ENCODE data around the gene FXYD3. TPM values are rescaled to one million over a fixed set of nuclear protein-coding genes. Genes with fewer than 3 reads are reported as not detected.

The FXYD3 gene
- total RNA-seq, 3 donors from 2014 or later: 1,086 to 3,973 (median 3,185) TPM

- no peak for ATAC-seq
- Histone ChIP-seq H3K9me3 (no peaks in the 10 kb centered on the region), H3K4me3 (no peak overlapping the region), H3K4me1 (ENCODE audit: low read depth) (peaks cover 3% of the 10 kb centered on the region), H3K36me3 (ENCODE audit: low read depth) (no peaks in the 10 kb centered on the region)
- DNase-seq: no peak
- intact Hi-C loops (cut with DNase I, micrococcal nuclease): no loop called here
- TF ChIP-seq CTCF (IDR thresholded peaks at IDR 0.05): no peak
These were observed 29.2 kb upstream of the FXYD3 start for GRCh38 chr19:35086455-35086854.

- DNase-seq: no peak
- H3K9me3 ChIP-seq: no peaks in the 10 kb centered on the region
- intact Hi-C loops (cut with DNase I, micrococcal nuclease): no loop called here
- no peaks in the 10 kb centered on the region for H3K36me3 ChIP-seq (ENCODE audit: low read depth)
- H3K4me1 ChIP-seq (ENCODE audit: low read depth): peaks cover 3% of the 10 kb centered on the region
- no peak for ATAC-seq
- TF ChIP-seq CTCF (IDR thresholded peaks at IDR 0.05): no peak
- H3K4me3 ChIP-seq: no peak overlapping the region
These were observed 28.2 kb upstream of the FXYD3 start for GRCh38 chr19:35087393-35087792.

- Histone ChIP-seq H3K4me3 (no peak overlapping the region), H3K4me1 (ENCODE audit: low read depth) (peaks cover 3% of the 10 kb centered on the region), H3K36me3 (ENCODE audit: low read depth) (no peaks in the 10 kb centered on the region), H3K9me3 (no peaks in the 10 kb centered on the region)
- TF ChIP-seq CTCF (IDR thresholded peaks at IDR 0.05): no peak
- intact Hi-C loops (cut with DNase I, micrococcal nuclease): no loop called here
- ATAC-seq: peak; percentile 30
- no peak for DNase-seq
These were observed 27.3 kb upstream of the FXYD3 start for GRCh38 chr19:35088131-35088913.

- Histone ChIP-seq H3K4me1 (ENCODE audit: low read depth) (peaks cover 3% of the 10 kb centered on the region), H3K36me3 (ENCODE audit: low read depth) (no peaks in the 10 kb centered on the region), H3K4me3 (no peak overlapping the region), H3K9me3 (no peaks in the 10 kb centered on the region)
- no peak for TF ChIP-seq CTCF (IDR thresholded peaks at IDR 0.05)
- DNase-seq (no peak), ATAC-seq (no peak)
- intact Hi-C loops (cut with DNase I, micrococcal nuclease): no loop called here
These were observed 26.1 kb upstream of the FXYD3 start for GRCh38 chr19:35089554-35089953.

GRCh38 chr19:35090160-35090505 lies 25.5 kb upstream of the FXYD3 start:
- H3K4me1 ChIP-seq (ENCODE audit: low read depth): peaks cover 3% of the 10 kb centered on the region
- H3K4me3 ChIP-seq: no peak overlapping the region
- intact Hi-C loops (cut with DNase I, micrococcal nuclease): no loop called here
- TF ChIP-seq CTCF (IDR thresholded peaks at IDR 0.05): no peak
- H3K9me3 ChIP-seq: no peaks in the 10 kb centered on the region
- ATAC-seq: no peak
- DNase-seq: no peak
- H3K36me3 ChIP-seq (ENCODE audit: low read depth): no peaks in the 10 kb centered on the region

Data from mucosa of descending colon (tissue), 3 donors.